Activated CD4-positive, alpha-beta T cell treated with anti-CD3 and anti-CD28 coated beads, Interleukin-2, amount 10 ng/mL, durations not matched to agents 7 days and 5 days (primary cell): ENCODE results near the gene ANXA2. TPM values are rescaled to one million over a fixed set of nuclear protein-coding genes. Genes with fewer than 3 reads are reported as not detected.
A peak's percentile ranks its signal among the peaks of the same experiment; 100 is the strongest.
"Not testable (repeated sequence)": the region's sequence is repeated elsewhere in the genome, so short reads cannot be mapped to it uniquely, and the experiment has no call there.

Experiments
- CTCF ChIA-PET: fragments of 350-600 bp; sonication (Branson Sonifier 250); formaldehyde crosslinking; loops from one replicate; lab custom pipeline; 2021; ENCODE audit warnings: antibody characterized with exemption; lab: Charles Lee
- POLR2A ChIA-PET: fragments of 350-600 bp; sonication (Branson Sonifier 250); formaldehyde crosslinking; loops from one replicate; lab custom pipeline; 2021; ENCODE audit warnings: antibody characterized with exemption; lab: Charles Lee
- DNase-seq: peaks from one replicate; pipeline ENCODE4 v3.0.0-alpha.2; 2020
- H3K27ac Mint-ChIP-seq: one replicate; pipeline ENCODE4 v1.8.0; 2021; ENCODE audit warnings: mild to moderate bottlenecking, moderate library complexity, mixed read lengths
- H3K27me3 Mint-ChIP-seq: one replicate; pipeline ENCODE4 v1.8.0; 2021; ENCODE audit warnings: mixed read lengths
- H3K36me3 Mint-ChIP-seq: one replicate; pipeline ENCODE4 v1.8.0; 2021; ENCODE audit warnings: low read depth, mixed read lengths
- H3K4me1 Mint-ChIP-seq: one replicate; pipeline ENCODE4 v1.8.0; 2021; ENCODE audit warnings: mixed read lengths
- H3K4me3 Mint-ChIP-seq: one replicate; pipeline ENCODE4 v1.8.0; 2021; ENCODE audit warnings: mild to moderate bottlenecking, moderate library complexity, mixed read lengths
- H3K9me3 Mint-ChIP-seq: one replicate; pipeline ENCODE4 v1.8.0; 2021; ENCODE audit warnings: mixed read lengths
- total RNA-seq, 2 experiments: library from RNA; stranded (reverse); gene quantifications; one replicate each; pipeline ENCODE4 v1.2.3, GENCODE V29; 2021

ANXA2 gene
- total RNA-seq, 2 experiments from 2014 or later, result 438 to 488 TPM

- Mint-ChIP-seq H3K9me3 (no peaks in the 10 kb centered on the region), H3K4me1 (peaks cover 15% of the 10 kb centered on the region), H3K4me3 (no peak overlapping the region), H3K36me3 (peaks cover 27% of the 10 kb centered on the region), H3K27me3 (no peaks in the 10 kb centered on the region), H3K27ac (no peak overlapping the region)
- POLR2A ChIA-PET, result no interaction called here
- CTCF ChIA-PET, result interaction anchor here (1.2 kb wide), 2 partner anchors 10 to 13 kb away, joined by 3 to 4 read pairs; no protein-coding TSS in a partner anchor
- no peak for DNase-seq
Observed at GRCh38 chr15:60420203-60420716, 22.5 kb upstream of the ANXA2 start.

GRCh38 chr15:60419753-60420152 lies 22.0 kb upstream of the ANXA2 start:
- Mint-ChIP-seq H3K27ac (no peak overlapping the region), H3K4me3 (no peak overlapping the region), H3K4me1 (peaks cover 15% of the 10 kb centered on the region), H3K27me3 (no peaks in the 10 kb centered on the region), H3K36me3 (peaks cover 27% of the 10 kb centered on the region), H3K9me3 (no peaks in the 10 kb centered on the region)
- CTCF ChIA-PET, result interaction anchor here (1.2 kb wide), 1 partner anchor 11 kb away, joined by 3 read pairs; no protein-coding TSS in a partner anchor
- no peak for DNase-seq
- POLR2A ChIA-PET, result no interaction called here

GRCh38 chr15:60418096-60418495 lies 20.3 kb upstream of the ANXA2 start:
- H3K27ac Mint-ChIP-seq, result no peak overlapping the region
- ChIA-PET POLR2A (no interaction called here), CTCF (interaction anchor here (0.8 kb wide), 1 partner anchor 11 kb away, joined by 4 read pairs; no protein-coding TSS in a partner anchor)
- DNase-seq, result no peak
- no peaks in the 10 kb centered on the region for H3K9me3 Mint-ChIP-seq
- H3K4me1 Mint-ChIP-seq, result no peaks in the 10 kb centered on the region
- peaks cover 19% of the 10 kb centered on the region for H3K36me3 Mint-ChIP-seq
- H3K27me3 Mint-ChIP-seq, result no peaks in the 10 kb centered on the region
- H3K4me3 Mint-ChIP-seq, result no peak overlapping the region

GRCh38 chr15:60417112-60417511 lies 19.3 kb upstream of the ANXA2 start:
- CTCF ChIA-PET, result no interaction called here

GRCh38 chr15:60416484-60416883 lies 18.7 kb upstream of the ANXA2 start:
- Mint-ChIP-seq H3K9me3 (no peaks in the 10 kb centered on the region), H3K27me3 (no peaks in the 10 kb centered on the region), H3K4me1 (no peaks in the 10 kb centered on the region), H3K4me3 (no peak overlapping the region), H3K27ac (no peak overlapping the region), H3K36me3 (peaks cover 15% of the 10 kb centered on the region)
- ChIA-PET CTCF (no interaction called here), POLR2A (no interaction called here)
- no peak for DNase-seq

More at GRCh38 chr15:60417112-60417511, 19.3 kb upstream of the ANXA2 start:
- DNase-seq, result no peak
- POLR2A ChIA-PET, result no interaction called here
- Mint-ChIP-seq H3K36me3 (peaks cover 15% of the 10 kb centered on the region), H3K9me3 (no peaks in the 10 kb centered on the region), H3K27me3 (no peaks in the 10 kb centered on the region), H3K27ac (no peak overlapping the region), H3K4me1 (no peaks in the 10 kb centered on the region), H3K4me3 (no peak overlapping the region)

- ChIA-PET POLR2A (no interaction called here), CTCF (interaction anchor here (0.7 kb wide), 1 partner anchor 524 kb away, joined by 3 read pairs; no protein-coding TSS in a partner anchor)
- Mint-ChIP-seq H3K9me3 (no peaks in the 10 kb centered on the region), H3K27me3 (no peaks in the 10 kb centered on the region), H3K27ac (no peak overlapping the region), H3K36me3 (no peaks in the 10 kb centered on the region), H3K4me1 (peaks cover 6% of the 10 kb centered on the region), H3K4me3 (no peak overlapping the region)
- no peak for DNase-seq
Observed at GRCh38 chr15:60414016-60414682, 16.4 kb upstream of the ANXA2 start.

GRCh38 chr15:60413231-60413824 lies 15.5 kb upstream of the ANXA2 start:
- H3K4me3 Mint-ChIP-seq, result no peak overlapping the region
- POLR2A ChIA-PET, result no interaction called here
- no peak for DNase-seq
- H3K4me1 Mint-ChIP-seq, result peaks cover 12% of the 10 kb centered on the region
- no peaks in the 10 kb centered on the region for H3K27me3 Mint-ChIP-seq
- no peak overlapping the region for H3K27ac Mint-ChIP-seq
- CTCF ChIA-PET, result no interaction called here
- peaks cover 3% of the 10 kb centered on the region for H3K36me3 Mint-ChIP-seq
- peaks cover 2% of the 10 kb centered on the region for H3K9me3 Mint-ChIP-seq

GRCh38 chr15:60412807-60413206 lies 15.0 kb upstream of the ANXA2 start:
- peaks cover 16% of the 10 kb centered on the region for H3K4me1 Mint-ChIP-seq
- H3K4me3 Mint-ChIP-seq, H3K36me3 Mint-ChIP-seq, CTCF ChIA-PET, DNase-seq, POLR2A ChIA-PET, H3K27ac Mint-ChIP-seq, H3K9me3 Mint-ChIP-seq, H3K27me3 Mint-ChIP-seq: not testable (repeated sequence)

GRCh38 chr15:60411774-60412425 lies 14.1 kb upstream of the ANXA2 start:
- Mint-ChIP-seq H3K27ac (no peak overlapping the region), H3K27me3 (no peaks in the 10 kb centered on the region), H3K4me1 (peaks cover 21% of the 10 kb centered on the region), H3K9me3 (peaks cover 2% of the 10 kb centered on the region), H3K36me3 (peaks cover 6% of the 10 kb centered on the region), H3K4me3 (no peak overlapping the region)
- POLR2A ChIA-PET, result no interaction called here
- DNase-seq, result no peak
- CTCF ChIA-PET, result interaction anchor here (0.7 to 1.6 kb wide), 3 partner anchors 67 to 767 kb away, joined by 3 to 4 read pairs (median 3); partner anchors contain the start of gene ICE2

GRCh38 chr15:60410350-60410749 lies 12.6 kb upstream of the ANXA2 start:
- H3K36me3 Mint-ChIP-seq, H3K4me3 Mint-ChIP-seq, H3K27me3 Mint-ChIP-seq, H3K27ac Mint-ChIP-seq, H3K9me3 Mint-ChIP-seq, POLR2A ChIA-PET, DNase-seq: not testable (repeated sequence)
- H3K4me1 Mint-ChIP-seq, result peaks cover 26% of the 10 kb centered on the region
- CTCF ChIA-PET, result interaction anchor here (0.6 to 1.3 kb wide), 3 partner anchors 11 to 1762 kb away, joined by 3 read pairs; no protein-coding TSS in a partner anchor

- Mint-ChIP-seq H3K9me3 (peaks cover 2% of the 10 kb centered on the region), H3K27me3 (no peaks in the 10 kb centered on the region), H3K27ac (peak overlapping the region; percentile 81), H3K36me3 (peaks cover 7% of the 10 kb centered on the region), H3K4me1 (peaks cover 26% of the 10 kb centered on the region), H3K4me3 (no peak overlapping the region)
- ChIA-PET CTCF (interaction anchor here (0.6 to 1.5 kb wide), 2 partner anchors 12 to 153 kb away, joined by 3 to 4 read pairs; no protein-coding TSS in a partner anchor), POLR2A (no interaction called here)
- no peak for DNase-seq
Observed at GRCh38 chr15:60408463-60408981, 10.7 kb upstream of the ANXA2 start.

GRCh38 chr15:60407415-60407805 lies 9.6 kb upstream of the ANXA2 start:
- DNase-seq, result no peak
- no peak overlapping the region for H3K4me3 Mint-ChIP-seq
- peaks cover 26% of the 10 kb centered on the region for H3K4me1 Mint-ChIP-seq
- H3K27ac Mint-ChIP-seq, result no peak overlapping the region
- POLR2A ChIA-PET, result no interaction called here
- H3K36me3 Mint-ChIP-seq, result peaks cover 7% of the 10 kb centered on the region
- peaks cover 2% of the 10 kb centered on the region for H3K9me3 Mint-ChIP-seq
- CTCF ChIA-PET, result interaction anchor here (0.5 to 1.7 kb wide), 4 partner anchors 11 to 1598 kb away, joined by 3 to 4 read pairs (median 4); no protein-coding TSS in a partner anchor
- H3K27me3 Mint-ChIP-seq, result peaks cover 6% of the 10 kb centered on the region
